Transverse colon (tissue), 4 donors: ENCODE data around the gene ATP8A1.

Experiments used
- POLR2AphosphoS5 ChIP-seq, 3 donors: sonication (generic); formaldehyde crosslinking; IDR thresholded peaks; one replicate each; pipeline ENCODE4 v1.6.1; 2016; ENCODE audit warnings: antibody characterized with exemption in 3 of 3
- TF ChIP-seq, protein P1 (sequence below), 5 experiments: fragments of 200-600 bp in 3 of 5; fragments of 450-650 bp in 2 of 5; sonication (generic) in 3 of 5; IDR thresholded peaks; 1 replicate in 2 of 5; 2 replicates in 3 of 5; pipeline ENCODE4 v1.5.1; 2016 to 2017; ENCODE audit warnings: antibody characterized with exemption in 5 of 5, inconsistent platforms in 3 of 5, mild to moderate bottlenecking in 2 of 5, moderate library complexity in 1 of 5

DNA sequence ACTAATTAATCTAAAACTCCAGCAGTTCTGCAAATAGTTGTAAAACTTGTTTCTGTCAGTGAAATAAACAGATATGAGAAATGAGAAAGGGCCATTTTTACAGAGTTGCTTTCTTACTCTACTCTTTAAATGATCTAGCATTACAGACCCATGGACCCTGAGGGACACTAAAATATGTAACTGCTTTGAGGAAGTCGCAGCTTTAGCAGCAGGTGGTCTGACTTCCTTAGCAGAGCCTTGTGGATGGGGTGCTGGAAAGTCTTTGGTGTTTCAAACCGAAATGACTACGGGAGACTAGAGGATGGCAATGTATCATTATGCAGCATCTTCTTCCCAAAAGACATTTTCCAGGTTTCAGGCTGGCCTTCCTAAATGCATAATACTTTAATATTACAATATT, 240.9 kb downstream of the ATP8A1 start:
- TF ChIP-seq POLR2AphosphoS5 (IDR thresholded peaks at IDR 0.05) = no peak
- TF ChIP-seq, protein P1, sequence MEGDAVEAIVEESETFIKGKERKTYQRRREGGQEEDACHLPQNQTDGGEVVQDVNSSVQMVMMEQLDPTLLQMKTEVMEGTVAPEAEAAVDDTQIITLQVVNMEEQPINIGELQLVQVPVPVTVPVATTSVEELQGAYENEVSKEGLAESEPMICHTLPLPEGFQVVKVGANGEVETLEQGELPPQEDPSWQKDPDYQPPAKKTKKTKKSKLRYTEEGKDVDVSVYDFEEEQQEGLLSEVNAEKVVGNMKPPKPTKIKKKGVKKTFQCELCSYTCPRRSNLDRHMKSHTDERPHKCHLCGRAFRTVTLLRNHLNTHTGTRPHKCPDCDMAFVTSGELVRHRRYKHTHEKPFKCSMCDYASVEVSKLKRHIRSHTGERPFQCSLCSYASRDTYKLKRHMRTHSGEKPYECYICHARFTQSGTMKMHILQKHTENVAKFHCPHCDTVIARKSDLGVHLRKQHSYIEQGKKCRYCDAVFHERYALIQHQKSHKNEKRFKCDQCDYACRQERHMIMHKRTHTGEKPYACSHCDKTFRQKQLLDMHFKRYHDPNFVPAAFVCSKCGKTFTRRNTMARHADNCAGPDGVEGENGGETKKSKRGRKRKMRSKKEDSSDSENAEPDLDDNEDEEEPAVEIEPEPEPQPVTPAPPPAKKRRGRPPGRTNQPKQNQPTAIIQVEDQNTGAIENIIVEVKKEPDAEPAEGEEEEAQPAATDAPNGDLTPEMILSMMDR (IDR thresholded peaks at IDR 0.05) = no peak
